HG03442 (cell line): ENCODE data around the gene TBCE.
"Not testable (repeated sequence)": the region's sequence is repeated elsewhere in the genome, so short reads cannot be mapped to it uniquely, and the experiment has no call there.

Experiments
- ATAC-seq: cut with Tn5 transposase; IDR thresholded peaks from one replicate; pipeline ENCODE4 v1.9.1; 2021; ENCODE audit warnings: mild to moderate bottlenecking, moderate library complexity; ENCODE audit not compliant: unreplicated experiment

The TBCE gene

GRCh38 chr1:235450886-235451483 lies 83.8 kb downstream of the TBCE start:
- no peak for ATAC-seq

GRCh38 chr1:235454021-235454420 lies 86.8 kb downstream of the TBCE start:
- ATAC-seq: no peak

GRCh38 chr1:235455097-235455496 lies 87.9 kb downstream of the TBCE start:
- ATAC-seq: no peak

- ATAC-seq: no peak
Observed at GRCh38 chr1:235455823-235456222, 88.6 kb downstream of the TBCE start.

GRCh38 chr1:235457856-235458255 lies 90.6 kb downstream of the TBCE start:
- not testable (repeated sequence) for ATAC-seq

- ATAC-seq: no peak
Observed at GRCh38 chr1:235460770-235461169, 93.5 kb downstream of the TBCE start.

- no peak for ATAC-seq
Observed at GRCh38 chr1:235461954-235462353, 94.7 kb downstream of the TBCE start.

GRCh38 chr1:235462832-235463231 lies 95.6 kb downstream of the TBCE start:
- ATAC-seq: not testable (repeated sequence)

- no peak for ATAC-seq
Observed at GRCh38 chr1:235465066-235465465, 97.8 kb downstream of the TBCE start.

GRCh38 chr1:235468004-235468403 lies 100.8 kb downstream of the TBCE start:
- no peak for ATAC-seq

GRCh38 chr1:235468970-235469369 lies 101.7 kb downstream of the TBCE start:
- no peak for ATAC-seq

- ATAC-seq: not testable (repeated sequence)
Observed at GRCh38 chr1:235469897-235470296, 102.7 kb downstream of the TBCE start.

GRCh38 chr1:235470741-235471439 lies 103.7 kb downstream of the TBCE start:
- no peak for ATAC-seq

GRCh38 chr1:235473806-235474205 lies 106.6 kb downstream of the TBCE start:
- no peak for ATAC-seq

GRCh38 chr1:235483090-235483489 lies 115.9 kb downstream of the TBCE start:
- ATAC-seq: no peak

- ATAC-seq: no peak
Observed at GRCh38 chr1:235485558-235485957, 118.3 kb downstream of the TBCE start.

- no peak for ATAC-seq
Observed at GRCh38 chr1:235486321-235486720, 119.1 kb downstream of the TBCE start.

GRCh38 chr1:235491644-235492043 lies 124.4 kb downstream of the TBCE start:
- ATAC-seq: no peak

GRCh38 chr1:235494531-235494930 lies 127.3 kb downstream of the TBCE start:
- no peak for ATAC-seq

- ATAC-seq: no peak
Observed at GRCh38 chr1:235495030-235495429, 127.8 kb downstream of the TBCE start.

GRCh38 chr1:235495551-235495950 lies 128.3 kb downstream of the TBCE start:
- ATAC-seq: no peak

GRCh38 chr1:235500971-235501540 lies 133.8 kb downstream of the TBCE start:
- no peak for ATAC-seq
